Embryonic facial prominence (tissue), 1 donor: ENCODE measurements around the gene C1orf226.

ENCODE experiments used
- DNase-seq: peaks from one replicate; pipeline ENCODE4 v3.0.0-alpha.2; 2016; ENCODE audit errors: extremely low spot score

Gene C1orf226

DNA sequence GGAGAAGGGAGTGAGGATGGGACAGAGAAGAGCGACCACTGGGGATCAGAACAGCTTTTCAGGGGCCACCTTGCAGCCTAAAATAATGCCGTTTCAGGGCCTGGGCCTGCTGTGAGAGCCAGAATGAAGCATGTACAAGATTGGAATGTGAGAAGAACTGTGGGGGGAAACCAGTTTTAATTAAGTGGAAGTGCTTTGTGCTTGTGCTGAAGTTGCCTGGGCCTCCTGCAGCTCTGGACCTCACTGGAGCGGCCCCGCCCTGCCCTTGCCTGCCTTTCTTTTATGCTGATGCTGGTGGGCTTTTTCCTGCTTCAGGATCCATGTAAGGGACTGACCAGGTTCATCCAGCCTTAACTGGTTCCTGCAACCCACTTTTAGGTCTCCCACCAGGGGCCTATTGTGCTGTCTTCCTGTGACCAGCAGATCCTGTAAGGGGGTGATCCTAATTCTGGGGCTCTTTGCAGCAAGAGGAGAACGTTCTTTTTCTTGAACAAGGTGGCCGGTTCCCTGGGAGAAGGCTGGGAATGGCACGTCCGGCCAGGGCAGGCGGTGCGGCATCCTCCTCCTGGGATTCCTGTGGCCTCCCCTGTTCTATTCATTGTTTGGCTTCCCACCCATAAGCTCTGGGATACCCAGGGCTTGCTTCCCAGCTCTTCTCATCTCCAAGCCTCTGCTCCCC, 3.2 kb downstream of the C1orf226 start:
- DNase-seq = no peak

DNA sequence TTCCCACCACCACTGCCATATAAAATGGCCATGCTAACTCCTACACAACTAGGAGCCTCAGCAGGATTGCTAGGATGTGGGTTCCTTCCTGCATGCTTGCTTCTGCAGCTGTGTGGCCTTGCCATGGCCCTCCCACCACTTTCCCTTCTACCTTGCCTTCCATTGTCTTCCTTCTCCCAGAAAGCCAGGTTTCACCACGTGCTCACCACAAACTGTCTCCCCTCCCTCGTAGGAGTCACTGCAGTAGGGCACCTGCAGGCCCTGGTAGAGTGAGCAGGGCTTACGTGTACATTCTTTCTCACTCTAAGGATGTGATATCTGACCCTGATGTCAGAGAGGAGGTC, 3.7 kb downstream of the C1orf226 start:
- no peak for DNase-seq

DNA sequence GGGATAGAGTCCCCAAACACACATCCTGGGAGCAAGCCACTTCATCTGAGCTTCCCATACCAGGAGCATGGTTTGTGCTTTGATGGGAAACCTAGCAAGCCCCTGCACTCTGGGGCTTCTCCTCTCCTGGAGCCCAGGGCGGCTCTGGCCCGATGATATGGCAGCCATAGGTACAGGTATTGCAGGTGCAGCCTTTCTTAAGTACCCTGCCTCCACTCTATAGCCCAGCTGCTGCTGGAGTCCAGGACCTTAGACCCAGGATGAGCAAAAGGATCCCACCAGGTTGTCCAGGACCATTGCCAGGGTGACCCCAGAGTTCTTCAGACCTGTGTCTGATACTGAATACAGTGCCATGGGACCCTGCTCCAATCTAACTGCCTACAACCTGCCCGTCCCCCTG, 4.2 kb downstream of the C1orf226 start:
- DNase-seq = no peak

DNA sequence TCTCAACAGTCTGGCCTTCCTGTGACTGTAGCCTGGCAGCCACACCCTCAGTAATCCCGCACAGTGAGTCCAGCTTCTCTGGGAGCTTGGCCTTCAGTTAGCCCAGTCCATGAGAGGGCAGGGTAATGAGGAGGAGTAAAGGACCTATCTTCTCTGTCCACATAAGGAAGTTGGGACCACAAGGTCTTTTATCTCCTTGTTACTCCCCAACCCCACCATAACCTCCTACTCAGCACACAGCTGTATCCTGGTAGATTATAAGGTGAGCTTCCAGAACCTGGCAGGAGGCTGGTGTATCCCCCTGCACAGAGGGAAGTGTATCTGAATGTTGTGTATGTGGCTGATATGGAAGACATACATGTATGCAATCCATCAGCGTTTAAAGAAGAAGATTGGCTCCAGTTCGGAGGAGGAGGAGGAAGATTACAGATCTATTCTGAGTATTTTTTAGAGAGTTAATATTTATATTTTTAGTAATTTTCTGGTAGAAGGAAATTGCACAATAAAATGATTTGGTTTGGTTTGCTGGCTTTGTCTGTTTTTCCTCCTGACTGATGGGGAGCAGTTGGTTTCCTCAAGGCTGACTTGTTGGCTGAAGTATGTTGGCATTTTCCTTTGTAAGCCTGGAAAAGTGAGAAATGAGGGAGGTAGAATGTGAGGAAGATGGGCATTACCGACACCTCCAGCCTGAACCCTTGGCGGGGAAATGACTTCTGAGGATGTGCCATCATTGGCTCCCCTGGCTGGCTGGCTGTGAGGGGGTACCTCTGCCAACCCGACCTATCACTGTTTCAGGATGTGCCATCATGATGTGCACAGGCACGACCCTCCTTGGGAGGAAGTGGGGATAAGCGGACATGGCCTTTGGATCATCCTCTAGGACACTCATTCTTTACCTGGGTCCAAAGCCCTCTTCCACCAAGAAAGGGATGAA, 5.0 kb downstream of the C1orf226 start:
- no peak for DNase-seq

DNA sequence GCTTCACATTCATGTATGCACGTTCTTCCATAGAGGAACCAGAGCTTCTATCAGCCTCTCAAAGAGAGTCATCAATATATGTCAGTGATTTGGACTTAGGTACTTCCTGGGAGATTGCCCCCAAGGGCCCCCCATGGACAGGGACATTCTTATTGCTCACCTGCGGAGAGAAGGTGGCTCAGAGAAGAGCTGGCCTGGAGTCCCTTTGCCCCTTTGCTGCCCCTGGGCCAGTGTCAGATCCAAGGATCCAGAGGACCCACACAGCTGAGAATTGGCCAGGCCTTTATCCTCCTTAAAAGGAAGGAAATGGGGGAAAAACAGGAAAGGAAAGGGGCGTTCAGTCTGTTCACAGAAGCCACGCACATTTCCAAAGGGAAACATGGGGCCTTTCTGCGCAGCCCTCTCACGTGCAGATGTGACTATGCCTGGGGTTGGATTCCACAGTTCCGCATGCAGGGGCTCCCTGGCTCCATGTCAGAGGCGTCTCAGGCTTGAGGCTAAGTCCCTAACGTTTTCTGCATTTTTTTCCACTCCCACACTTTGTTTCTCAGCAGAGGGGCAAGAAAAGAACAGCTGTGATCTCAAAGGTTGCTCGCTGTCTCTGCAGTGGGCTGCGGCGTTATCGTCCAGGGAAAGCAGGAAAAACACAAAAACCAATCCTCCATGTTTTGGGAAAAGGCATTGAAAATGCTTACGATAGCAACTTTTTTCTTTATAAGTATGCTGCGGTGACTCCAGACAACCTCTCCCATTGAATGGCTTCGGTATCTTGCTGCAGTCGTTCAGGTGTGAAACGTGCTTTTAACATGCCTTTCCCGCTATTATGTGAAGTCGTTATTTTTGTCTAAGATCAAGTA, 5.9 kb downstream of the C1orf226 start:
- no peak for DNase-seq

DNA sequence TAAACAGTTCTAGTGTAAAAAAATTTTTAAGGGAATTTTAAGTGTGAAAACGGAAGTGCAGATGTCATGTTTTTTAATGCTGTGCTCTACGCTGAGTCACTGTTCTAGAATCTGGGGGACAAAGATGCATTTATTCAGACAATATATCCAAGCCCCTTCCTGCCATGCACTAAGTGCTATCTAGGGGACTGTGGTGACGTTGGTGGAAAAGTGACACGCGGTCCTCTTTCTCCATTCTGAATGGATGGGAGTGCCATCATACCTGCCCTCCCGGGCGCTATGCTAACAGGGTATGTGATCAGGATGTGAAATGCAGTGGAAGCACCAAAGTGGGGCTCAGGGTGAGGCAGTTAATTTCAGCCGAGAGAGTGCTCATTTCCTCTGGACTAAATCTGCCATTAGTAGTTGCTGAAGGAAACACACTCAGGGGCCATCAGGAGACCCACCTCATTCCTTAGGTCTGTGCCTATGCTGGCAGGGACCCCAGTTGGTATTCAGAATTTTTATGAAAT, 6.6 kb downstream of the C1orf226 start:
- DNase-seq = no peak

DNA sequence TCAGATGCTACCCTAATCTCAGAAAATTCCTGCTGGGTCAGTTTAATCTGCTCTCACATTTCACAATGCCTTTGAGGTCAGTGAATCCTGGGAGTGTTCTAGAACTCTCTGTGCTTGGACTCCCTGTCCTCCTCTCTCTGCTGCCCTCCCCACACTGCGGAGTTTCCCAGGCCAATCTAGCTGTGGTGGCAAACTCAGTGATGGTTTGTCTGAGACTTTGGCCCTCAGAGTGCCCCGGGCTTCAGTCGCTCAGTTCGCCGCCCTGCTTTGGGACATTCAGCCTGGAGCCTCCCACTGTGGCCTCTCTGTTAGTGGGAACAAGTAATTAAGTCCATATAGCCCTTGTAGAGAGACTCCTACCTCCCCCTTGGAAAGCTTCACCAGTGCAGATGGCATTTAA, 7.1 kb downstream of the C1orf226 start:
- DNase-seq = no peak

DNA sequence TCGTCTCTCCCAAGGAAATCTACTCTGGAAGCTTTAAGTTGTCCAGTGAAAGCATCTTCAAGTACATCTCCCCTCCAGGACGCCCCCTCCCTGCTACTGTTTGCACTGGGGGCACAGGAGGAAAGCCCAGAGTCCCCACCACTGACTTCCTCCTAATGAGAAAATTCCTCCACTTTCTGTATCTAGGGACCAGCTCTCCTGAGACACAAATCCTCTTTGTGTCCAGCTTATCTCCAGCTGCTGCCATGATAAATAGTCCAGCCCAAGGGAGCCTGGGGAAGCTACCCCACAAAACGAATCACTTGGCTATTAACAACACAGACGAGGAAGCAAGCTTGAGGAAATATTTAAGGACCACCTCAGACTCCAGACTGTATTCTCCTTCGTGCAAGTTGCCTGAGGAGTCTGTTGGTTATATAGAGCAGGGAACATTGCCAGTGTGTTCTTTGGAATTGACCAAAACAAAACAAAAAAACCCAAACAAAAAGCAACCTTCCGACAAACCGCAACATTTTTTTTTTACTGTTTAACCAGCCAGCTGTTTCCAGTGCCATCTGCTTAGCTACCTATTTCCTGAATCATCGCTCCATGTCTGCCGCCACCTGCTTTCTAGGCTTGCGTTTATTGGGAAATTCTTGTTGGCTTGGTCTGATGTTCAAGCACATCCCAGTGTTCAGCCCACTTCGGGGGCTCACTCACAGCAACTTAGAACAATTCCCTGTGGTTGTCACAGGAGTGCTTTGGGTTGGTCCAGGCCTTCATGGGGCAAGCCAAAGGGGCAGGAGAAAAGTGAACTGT, 7.7 kb downstream of the C1orf226 start:
- DNase-seq = no peak

DNA sequence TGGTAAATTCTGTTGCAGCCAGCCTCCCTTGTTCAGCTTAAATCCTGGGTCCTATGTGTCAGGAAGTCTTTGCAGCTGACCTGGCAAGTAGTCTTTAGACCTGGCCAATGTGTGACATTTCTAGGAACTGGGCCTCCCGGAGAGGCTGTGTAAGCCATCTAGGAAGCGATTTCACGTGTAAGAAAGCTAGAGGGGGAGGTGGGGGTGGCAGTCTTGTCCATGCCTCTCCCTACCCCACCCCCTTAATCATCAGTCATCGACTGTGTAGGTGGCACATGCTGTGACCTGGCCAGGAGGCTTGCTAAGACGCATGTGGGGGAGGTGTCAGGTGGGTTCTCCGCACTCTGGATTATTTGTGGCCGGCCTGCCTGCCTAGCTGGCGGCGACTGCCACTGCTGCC, 8.4 kb downstream of the C1orf226 start:
- DNase-seq = no peak

DNA sequence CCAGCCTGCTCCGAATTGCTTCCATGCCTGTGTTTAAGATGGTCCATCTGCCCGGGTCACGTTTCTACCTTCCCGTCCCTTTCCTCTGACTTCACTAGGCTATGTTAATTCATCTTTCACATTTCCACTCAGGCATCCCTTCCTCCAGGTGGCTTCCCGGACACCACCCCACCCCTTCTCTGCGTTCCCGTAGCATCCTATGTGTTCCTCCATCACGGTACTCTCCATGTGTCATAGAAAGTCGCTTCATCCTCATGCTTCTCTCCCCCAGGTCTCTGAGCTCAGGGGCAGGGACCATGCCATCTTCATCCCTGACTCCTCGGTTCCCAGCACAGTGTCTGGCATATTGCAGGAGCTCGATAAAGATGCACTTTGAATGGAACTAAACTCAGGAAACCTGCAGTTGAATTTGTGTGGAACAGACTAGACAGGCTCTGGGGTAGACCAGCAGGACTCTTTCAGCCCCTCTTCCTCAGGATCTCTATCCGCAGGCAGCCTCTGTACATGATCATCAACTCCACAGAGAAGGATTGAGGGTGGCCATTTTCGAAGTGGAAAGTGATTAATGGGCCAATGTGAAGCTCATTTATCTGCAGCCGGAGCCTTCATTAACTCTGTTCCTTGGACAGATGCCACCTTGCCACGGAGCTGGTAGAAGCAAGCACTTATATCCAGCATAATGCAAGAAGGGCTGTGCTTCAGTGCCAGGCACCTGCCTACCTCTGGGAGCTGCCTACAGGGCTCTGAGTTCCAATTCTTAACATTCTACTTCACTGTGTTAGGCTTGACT, 9.1 kb downstream of the C1orf226 start:
- no peak for DNase-seq

DNA sequence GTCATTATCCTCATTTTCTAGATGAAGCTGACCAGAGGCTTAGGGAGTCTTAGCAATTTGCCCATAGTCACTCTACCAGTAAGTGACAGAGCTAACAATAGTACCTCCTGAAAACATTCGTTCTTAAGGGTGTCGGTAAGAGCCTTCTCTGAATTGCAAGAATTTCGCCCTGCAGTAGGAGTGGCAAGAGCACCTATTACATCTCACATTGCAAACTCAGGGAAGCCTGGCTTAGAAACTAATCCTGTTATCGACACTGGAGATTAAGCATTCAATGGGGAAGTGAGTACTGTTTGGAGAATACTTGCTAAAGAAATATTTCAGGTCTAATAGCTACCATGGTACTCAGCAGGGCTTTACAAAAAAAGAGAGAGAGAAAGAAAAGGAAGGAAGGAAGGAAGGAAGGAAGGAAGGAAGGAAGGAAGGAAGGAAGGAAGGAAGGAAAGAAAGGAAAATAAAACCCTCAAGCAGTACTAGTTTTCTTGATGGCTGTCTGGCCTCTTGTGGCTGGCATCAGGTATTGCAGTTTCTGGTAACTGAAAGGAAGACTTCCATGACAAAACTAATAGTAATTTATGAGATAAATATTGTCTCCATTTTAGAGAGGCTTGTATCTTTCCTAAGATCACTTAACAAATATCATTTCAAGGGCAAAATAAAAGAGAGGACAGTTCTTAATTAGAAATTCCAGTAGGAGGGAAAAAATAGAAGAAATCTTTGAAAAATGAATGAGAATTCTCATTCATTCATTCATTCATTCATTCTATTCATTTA, 10.4 kb downstream of the C1orf226 start:
- peak; percentile 46 for DNase-seq

DNA sequence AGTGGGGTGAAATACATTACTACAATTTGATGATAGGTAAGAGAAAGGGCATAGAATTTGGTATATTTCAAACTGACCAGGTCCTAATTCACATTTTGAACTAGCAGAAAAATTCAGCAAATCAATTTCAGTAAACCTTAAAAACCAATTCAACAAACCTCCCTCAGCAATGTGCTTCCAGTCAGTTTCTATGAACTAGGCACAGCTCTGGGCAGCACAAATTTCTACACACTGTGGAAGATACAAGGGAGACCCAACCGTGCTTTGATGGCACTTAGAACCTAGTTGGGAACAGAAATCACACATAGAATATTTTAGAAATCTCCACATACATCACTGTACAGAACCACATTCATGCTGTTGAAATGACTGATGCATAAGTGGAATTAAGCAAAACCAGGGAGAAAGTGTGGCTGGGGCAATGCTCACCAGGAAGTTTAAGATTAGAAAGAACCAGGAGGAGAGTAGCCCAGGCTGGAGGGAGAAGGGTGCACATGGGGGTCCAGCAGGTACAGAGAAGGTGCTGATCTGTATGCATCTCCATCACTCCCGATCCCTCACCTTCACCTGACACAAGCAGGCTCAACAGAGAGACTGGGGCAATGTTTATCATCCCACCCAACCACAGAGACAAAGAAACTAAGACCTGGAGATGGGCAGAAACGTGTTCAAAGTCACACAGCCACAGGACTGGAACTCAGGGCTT, 14.8 kb downstream of the C1orf226 start:
- DNase-seq = no peak

DNA sequence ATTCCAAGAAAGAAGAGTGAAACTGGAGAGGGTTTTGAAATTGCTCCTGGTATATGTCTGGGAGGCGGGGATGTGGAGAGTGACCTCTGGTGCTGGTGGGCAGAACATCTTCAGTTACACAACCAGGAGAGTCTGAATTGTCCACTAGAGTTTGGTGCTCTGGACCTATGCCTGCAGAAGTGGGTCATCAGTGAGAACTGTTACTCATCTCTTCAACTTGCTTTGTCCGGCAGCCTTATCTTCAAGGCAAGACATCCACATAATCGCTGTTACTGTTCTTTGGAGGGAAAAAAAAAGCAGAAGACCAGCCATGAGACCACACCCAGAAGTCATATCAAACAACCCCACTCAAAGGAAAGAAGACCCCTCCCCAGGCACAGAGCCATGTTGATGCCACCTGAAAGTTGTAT, 15.5 kb downstream of the C1orf226 start:
- no peak for DNase-seq

DNA sequence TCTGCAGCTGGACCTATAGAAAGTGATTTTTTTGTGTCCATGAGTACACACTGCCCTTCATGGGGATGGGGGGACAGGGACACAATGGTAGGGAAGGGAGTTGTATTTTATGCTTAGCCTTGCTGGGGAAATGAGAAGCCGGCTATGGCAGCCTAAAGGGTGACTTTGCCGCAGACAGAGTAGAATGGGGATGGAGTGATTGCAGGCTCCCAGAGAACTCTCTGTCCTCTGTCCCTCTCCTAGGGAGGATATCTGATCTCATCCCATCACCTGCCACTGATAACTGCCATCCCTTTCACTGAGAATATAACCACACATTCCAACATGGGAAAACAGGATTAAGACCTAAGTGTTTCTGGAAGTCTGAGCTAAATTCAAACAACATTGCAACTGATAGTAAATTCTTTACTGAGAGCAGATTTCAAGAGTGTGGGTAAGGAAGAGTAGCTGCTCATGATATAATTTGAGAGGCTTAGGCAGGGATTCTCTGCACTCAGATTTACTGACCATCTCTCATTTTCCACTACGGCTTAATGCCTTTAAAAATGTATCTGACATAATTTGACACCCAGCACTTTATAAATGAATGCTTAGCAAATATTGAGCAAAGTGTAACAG, 16.5 kb downstream of the C1orf226 start:
- DNase-seq = no peak

DNA sequence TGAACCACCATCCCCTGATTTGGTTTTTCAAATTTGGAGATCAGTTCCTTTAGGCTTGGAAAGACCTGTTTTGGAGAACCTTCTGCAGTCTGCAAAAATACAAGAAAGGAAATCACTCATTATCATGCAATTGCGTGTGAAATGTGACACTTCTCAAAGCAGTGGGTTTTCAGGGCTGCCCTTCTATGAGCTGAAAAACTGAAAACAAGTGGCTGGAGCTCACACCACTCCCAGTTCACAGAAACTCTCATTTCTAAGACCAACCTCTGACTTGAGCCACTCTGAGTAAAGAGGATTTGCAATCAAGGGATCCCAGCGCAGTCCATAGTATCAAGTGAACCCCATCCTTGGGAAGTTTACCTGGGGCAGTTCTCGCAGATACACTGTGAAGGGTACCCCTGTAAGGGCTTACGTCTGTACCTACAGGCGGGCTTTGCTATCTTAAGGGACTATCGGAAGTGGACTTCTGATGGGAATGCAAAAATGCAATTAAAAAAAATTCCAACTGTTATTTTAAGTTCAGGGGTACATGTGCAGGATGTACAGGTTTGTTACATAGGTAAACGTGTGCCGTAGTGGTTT, 17.6 kb downstream of the C1orf226 start:
- no peak for DNase-seq

DNA sequence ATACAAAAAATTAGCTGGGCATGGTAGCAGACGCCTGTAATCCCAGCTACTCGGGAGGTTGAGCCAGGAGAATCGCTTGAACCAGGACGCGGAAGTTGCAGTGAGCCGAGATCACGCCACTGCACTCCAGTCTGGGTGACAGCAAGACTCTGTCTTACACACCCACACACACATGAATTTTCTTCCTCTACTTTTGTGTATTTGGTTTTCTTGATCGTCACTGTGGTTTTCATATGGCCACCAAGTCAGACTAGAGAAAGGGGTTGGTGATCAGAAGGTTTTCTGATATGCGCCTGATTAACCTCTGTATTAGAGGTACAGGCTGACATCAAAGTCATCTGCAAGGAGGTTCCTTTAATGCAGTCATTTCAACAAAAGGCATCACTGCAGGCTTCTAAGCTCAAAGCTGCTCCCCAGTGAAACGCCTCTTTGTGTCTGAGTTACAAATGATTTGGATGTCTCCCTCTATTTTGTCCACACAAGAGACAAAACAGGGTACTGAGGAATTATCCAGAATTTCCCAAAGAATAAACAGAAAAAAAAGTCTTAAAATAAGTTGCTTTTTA, 19.3 kb downstream of the C1orf226 start:
- no peak for DNase-seq

DNA sequence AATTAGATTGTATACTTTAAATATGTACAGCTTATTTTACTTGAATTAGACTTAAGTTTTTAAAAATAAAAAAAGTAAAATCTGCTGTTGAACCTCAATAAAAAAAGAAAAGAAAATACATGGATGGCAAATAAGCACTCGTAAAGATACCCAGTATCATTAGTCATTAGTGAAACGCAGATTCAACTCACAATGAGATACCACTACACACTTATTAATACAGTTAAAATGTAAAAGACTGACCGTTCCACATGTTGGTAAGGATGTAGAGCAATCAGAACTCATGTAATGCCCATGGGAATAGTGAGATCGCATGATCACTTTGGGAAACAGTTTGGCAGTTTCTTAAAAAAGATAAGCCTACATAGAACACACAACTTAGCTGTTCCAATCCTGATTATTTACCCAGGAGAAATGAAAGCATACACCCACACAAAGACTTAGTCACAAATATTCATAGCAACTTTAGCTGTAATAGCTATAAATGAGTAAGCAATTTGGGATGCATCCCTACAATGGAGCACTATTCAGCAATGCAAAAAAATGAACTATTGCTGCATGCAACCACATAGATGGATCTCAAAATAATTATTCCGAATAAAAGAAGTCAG, 23.1 kb downstream of the C1orf226 start:
- DNase-seq = no peak
